CD4-positive, alpha-beta T cell treated with Interferon gamma for 1 hour (primary cell): ENCODE measurements around the gene TTLL11.

Experiments used
- DNase-seq: peaks from one replicate; pipeline ENCODE4 v3.0.0-alpha.2; 2020

TTLL11 gene

DNA sequence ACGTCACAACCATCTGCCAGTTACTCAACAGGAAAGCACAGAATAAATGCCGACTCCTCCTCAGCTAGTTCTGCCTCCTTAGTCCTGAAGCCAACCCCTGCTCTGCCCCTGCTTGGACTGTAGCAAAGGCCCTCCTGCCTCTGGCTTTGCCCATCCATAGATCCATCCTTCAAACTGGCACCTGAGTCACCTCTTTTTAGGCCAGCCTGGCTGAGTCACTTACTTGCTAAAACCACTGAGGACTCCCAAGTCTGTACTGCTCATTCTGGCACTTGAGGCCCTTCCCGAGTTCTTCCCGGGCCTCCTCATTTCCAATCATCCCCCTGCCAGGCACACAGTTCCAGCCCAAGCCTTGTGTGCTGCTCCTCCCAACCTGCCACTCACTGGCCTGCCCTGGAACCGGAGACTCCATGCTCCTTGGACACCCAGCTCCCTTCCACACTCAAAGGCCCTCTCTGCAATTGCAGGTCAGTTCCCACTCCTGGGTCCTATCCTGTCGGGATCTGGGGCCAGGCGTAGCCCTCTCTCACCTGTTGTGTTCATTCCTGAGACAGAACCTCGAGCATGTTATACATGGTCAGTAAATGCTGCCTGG is 221.6 kb downstream of the TTLL11 start:
- no peak for DNase-seq

- DNase-seq = no peak
Measured at GRCh38 chr9:121870271-121870670, 222.8 kb downstream of the TTLL11 start.

GRCh38 chr9:121868626-121869025 is 224.5 kb downstream of the TTLL11 start:
- no peak for DNase-seq

- no peak for DNase-seq
Measured at GRCh38 chr9:121866927-121867326, 226.2 kb downstream of the TTLL11 start.

- no peak for DNase-seq
Measured at GRCh38 chr9:121865884-121866283, 227.2 kb downstream of the TTLL11 start.

- no peak for DNase-seq
Measured at GRCh38 chr9:121865060-121865459, 228.0 kb downstream of the TTLL11 start.

DNA sequence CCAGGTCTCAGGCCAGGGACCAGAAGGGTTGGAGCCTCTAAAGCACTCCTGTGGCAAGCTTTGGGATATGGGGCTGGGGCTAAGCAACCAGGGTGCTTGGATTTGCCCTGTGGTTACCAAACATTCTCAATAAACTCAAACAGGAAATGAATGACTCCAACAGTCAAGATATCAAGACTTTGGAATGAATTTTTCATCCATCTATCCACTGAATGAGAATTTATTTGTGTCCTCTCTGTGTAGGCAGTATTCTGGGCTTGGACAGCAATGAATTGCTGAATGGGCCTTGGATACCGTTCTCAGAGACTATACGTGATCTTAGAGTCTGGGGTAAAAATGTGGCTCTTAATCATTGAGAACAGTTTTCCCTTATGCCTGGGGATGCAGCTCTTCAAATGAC is 229.2 kb downstream of the TTLL11 start:
- no peak for DNase-seq

DNA sequence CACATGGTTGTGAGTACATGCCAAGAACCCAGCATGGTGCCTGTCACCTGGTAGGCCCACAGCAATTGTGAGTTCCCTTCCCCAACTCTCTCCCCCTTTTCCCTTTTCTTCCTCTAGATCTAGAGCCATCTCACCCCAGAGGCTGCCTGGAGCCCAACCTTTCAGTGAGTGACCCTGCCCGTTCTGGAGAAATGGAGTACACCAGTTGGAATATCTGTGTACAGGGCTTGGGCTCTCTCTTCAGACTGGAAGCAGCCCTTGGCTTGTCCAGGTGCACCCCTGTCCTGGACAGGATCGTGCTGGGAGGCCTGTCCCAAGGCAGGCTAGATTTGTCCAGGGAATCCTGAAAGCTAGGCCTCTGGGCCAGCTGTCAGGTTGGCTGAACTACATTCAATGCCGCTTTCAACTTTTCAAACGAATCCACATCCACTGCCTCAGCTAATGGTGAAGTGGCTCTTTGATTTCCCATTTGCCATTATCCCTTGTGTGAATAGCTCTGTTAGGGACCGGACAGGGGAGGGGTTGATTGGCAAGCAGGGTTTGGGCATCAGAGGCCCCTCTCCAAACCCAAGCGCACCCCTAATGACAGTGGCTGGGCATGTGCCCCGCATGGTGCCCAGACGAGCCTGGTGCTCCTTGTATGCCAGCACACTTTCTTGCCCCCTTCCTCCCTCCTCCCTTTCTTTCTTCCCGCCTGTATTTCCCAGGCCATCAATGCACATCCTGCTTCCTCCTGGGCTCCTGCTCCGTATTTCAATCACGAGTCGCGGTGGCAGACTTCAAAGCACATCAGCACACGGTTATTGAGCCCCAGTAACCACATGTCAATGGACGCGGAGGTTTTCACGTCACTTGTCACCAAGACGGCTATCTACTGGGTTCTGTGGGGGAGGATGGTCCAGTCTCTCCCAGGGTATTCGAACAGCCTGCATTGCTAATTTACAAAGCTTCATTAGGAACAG is 230.5 kb downstream of the TTLL11 start:
- no peak for DNase-seq

DNA sequence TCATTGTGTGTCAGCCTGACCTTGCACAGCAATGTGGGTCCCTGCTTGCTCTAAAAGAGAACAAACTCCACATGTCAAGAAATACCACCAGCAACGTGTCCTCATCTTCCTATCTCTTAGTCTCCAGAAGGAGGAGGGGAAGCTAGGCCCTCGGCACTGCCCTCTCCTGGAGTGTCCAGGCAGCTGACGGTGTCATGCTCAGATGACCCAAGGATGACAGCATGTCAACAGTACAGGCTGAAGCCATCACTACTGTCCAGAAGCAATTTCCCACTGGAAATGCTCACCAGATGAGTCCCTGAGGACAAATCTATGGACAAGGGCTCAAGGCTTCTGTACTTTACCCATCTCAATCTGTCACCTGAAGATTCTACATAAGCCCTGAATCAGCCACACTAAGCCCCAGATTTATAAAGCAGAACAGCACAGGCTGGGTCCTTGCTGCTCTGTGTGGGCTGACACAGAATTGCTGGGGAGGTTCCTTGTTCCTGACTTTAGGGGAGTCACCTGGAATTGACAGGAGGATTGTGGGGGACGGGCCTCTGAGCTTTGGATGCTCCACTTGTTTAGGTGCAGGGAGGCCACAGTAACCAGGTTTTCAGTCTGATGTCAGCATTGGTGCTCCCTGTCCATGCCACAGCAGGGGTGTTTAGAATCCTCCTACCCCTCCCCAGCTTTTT is 231.5 kb downstream of the TTLL11 start:
- DNase-seq = no peak

DNA sequence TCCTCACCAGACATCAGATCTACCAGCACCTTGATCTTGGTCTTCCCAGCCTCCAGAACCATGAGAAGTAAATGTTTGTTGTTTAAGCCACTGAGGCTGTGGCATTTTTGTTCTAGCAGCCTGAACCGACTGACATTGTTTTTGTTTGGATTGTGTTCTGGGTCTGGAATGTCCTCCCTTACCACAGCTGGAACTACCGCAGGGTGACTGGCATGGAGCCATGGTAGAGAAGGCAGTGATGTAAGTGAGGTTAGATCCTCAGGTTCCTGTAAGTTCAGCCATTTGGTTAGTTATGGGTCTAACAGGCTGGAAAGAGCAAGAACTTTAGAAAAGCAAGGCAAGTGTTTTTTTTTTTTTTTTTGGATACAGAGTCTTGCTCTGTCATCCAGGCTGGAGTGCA is 232.4 kb downstream of the TTLL11 start:
- no peak for DNase-seq

DNA sequence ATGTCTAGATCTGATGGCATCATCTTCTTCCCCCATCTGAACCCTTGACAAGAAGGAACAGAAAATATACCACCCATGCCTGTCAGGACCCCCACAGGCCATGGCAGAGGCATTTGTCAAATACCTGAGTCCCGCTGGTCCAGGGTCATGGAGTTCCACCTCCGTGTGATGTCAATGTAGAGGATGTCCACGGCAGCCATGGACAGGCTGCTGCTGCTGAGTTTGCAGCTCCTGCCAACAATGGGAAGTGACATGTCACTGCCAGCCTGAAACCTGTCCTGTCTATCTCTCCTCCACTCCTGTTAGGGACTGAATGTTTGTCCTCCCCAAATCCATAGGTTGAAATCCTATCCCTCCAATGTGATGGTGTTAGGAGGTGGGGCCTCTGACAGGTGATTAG is 232.9 kb downstream of the TTLL11 start:
- DNase-seq = no peak

GRCh38 chr9:121859646-121860045 is 233.5 kb downstream of the TTLL11 start:
- no peak for DNase-seq

DNA sequence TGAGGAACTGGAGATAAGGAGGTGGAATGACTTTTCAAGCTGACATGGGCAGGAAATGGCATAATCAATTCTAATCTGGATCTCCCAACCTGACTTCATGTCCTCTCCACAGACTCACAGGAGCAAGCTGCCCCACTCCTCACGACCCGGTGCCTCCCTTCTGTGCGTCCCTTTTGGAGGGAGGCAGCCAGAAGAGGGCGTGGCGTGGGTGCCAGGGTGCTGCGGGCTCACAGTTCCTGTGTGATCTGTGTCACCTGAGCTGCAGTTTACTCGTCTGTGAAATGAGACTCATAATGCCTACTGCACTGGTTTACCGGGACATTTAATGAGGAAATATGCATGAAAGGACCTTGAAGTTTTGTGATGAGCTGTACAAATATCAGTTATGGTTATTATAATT is 234.3 kb downstream of the TTLL11 start:
- no peak for DNase-seq

- no peak for DNase-seq
Measured at GRCh38 chr9:121857928-121858327, 235.2 kb downstream of the TTLL11 start.

- no peak for DNase-seq
Measured at GRCh38 chr9:121855476-121855875, 237.6 kb downstream of the TTLL11 start.

- no peak for DNase-seq
Measured at GRCh38 chr9:121853617-121854395, 239.3 kb downstream of the TTLL11 start.

GRCh38 chr9:121852651-121853616 is 240.2 kb downstream of the TTLL11 start:
- no peak for DNase-seq

DNA sequence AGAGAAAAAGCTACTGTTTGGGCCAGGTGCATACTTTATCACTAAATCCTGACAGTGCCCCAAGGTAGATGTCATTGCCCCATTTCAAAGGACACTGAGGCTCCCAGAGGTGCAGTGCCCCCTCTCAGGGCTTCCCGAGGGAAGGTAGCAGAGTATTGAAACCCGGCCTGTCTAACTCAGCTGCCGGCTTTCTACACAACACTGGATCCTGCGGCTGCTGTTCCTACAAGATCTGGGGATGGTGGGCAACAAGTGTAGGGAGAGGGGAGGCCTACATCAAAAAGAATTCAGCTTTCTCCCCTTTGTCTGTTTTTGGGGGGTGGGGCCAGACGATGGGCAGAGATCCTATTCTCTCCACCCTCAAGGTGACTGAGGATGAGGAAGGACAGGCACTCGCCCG is 240.9 kb downstream of the TTLL11 start:
- DNase-seq = no peak

DNA sequence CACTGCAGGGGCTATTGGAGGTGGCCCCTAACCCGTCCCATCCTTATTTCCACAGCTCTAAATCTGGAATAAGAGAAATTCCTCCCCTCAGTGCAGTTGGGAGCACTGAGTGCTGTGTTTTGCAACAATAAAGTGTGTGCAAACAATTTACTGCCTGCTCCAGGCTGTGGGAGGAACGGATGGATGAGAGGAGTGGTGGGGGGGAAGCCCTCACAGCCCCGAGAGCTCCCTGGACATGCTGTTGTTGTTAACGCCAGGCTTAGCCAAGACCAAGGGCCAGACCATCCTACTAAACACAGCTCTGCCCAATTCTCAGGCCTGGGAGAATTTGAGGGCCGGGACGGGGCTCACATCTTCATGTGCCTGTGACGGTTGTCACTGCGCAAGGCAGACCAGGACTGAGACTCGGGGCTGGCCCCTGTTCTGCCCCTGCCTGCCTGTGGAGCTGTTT is 241.4 kb downstream of the TTLL11 start:
- DNase-seq = no peak

GRCh38 chr9:121850366-121850765 is 242.7 kb downstream of the TTLL11 start:
- DNase-seq = no peak

- DNase-seq = no peak
Measured at GRCh38 chr9:121849554-121849953, 243.6 kb downstream of the TTLL11 start.

DNA sequence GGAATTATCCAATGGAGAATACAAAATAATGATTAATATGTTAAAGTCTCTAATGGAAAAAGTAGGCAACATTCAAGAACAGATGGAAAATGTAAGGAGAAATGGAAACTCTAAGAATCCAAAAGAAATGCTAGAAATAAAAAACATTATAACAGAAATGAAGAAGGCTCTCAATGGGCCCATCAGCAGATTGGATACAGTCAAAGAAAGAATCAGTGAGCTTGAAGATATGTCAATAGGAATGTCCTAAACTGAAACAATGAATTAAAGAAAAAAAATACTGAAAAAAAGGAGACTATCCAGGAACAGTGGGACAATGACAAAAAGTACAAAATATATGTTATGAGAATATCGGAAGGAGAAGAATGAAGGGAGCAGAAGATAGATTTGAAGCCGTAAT is 248.5 kb downstream of the TTLL11 start:
- DNase-seq = no peak
